Right hindlimb (tissue), 1 donor: ENCODE measurements around the gene YBEY.

Source experiments
- DNase-seq: peaks from one replicate; pipeline ENCODE4 v3.0.0-alpha.2; 2018

The YBEY gene

DNA sequence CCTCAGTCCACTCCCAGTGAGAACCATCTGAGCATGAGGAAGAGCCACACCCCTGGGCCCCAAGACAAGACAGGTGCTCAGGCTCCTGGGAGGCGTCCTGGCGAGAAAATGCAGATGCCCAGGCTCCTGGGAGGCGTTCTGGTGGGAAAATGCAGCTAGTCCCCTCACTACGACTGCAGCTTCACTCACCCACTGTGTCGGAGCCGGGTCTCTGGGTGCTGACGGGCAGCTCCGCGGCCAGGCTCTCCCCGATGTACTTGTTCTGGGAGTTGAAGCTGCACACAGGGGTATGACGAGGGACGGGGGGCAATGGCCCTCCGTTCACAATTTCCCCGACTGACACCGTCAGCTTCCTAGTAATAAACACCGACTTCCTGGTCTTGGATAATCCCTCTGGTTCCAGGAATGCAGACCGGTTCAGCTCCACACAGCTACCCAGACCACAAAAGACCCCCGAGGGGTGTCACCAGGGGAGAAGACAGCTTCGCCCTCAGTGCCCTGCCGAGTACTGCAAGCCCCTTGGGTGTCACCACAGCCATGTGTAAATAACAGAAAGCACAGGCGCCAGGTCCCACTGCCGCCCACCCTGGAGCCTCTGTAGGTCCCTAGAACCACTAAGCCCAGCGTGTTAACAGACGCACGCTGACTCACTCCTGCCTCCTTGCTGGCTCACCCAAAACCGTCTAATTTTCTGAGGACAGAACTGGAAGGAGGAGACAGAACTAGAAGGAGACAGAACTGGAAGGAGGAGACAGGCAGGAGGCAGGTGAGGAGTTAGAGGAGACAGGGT is 20.2 kb upstream of the YBEY start:
- DNase-seq = no peak

GRCh38 chr21:46266946-46267345 is 19.2 kb upstream of the YBEY start:
- DNase-seq = no peak

- no peak for DNase-seq
These were observed 17.8 kb upstream of the YBEY start for GRCh38 chr21:46268371-46268770.

GRCh38 chr21:46269466-46269865 is 16.7 kb upstream of the YBEY start:
- no peak for DNase-seq

GRCh38 chr21:46273341-46273740 is 12.8 kb upstream of the YBEY start:
- DNase-seq = no peak

- no peak for DNase-seq
These were observed 11.2 kb upstream of the YBEY start for GRCh38 chr21:46274797-46275390.

DNA sequence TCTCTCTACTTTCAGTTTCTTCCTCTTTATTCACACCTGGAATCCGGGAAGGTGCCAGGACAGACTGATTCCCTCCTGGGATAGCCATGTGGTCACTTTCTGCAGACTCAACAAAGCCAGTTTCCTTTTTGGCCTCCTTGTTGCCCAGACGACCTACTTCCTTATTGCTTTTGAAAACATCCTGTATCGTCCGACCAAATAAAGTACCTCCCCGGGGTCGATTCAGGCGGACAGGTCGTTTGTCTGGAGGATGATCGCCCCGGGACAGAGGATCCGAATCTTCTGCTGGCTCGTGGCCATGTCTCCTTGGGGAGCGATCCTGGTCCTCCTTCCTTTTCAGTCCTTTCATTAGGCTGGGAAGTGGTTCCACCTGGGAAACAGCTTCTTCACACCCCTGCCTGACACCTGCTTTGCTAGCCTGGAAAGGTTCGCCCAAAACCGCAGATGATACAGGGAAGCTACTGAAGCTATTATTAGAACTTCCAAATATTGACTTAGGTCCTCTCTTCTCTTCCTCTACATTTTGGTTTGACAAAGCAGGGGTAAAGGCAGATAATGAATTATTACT is 2.0 kb upstream of the YBEY start:
- DNase-seq = peak; percentile 28

- no peak for DNase-seq
These were observed 1.4 kb upstream of the YBEY start for GRCh38 chr21:46284733-46285132.

- no peak for DNase-seq
These were observed 908 bp upstream of the YBEY start, which contains the start of gene MCM3AP for GRCh38 chr21:46285206-46285661. Gene MCM3AP, minus strand, starts transcription at chr21:46285611. Its CDS starts 325 bp downstream, at chr21:46285286.

DNA sequence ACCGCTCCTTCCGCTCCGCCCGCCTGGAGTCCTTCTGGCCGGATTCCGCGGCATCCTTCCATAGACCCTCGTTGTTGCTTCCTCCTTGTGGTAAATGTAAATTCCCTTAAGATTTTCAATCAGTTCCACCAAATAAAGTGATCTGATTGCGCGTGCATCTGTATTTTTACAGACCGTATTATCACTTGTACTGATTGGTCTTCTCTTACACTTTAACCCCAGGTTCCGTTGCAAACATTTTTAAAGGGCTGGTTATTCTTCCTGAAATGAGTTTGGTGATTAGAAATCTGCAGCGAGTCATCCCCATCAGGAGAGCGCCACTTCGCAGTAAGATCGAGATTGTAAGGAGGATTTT is 483 bp downstream of the YBEY start:
- no peak for DNase-seq

GRCh38 chr21:46287541-46287940 is 1.4 kb downstream of the YBEY start:
- DNase-seq = no peak

DNA sequence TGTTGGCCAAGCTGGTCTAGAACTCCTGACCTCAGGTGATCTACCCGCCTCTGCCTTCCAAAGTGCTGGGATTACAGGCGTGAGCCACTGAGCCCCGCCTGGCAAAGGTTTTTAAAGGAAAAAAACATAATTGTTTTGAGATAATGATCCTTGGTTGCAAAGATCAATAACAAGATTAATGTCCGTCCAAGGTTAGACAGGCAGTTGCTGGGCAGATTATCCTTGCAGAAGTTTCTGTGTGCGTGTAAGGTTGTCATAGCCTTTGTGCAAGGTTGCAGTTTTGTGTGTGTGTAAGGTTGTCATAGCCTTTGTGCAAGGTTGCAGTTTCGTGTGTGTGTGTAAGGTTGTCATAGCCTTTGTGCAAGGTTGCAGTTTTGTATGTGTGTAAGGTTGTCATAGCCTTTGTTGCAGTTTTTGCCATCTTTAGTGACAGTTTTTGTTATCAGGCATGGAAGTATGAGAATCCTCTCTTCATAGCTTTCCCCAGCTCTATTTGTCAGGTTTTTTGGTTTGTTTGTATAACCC is 3.6 kb downstream of the YBEY start:
- no peak for DNase-seq

GRCh38 chr21:46291561-46291960 is 5.4 kb downstream of the YBEY start:
- no peak for DNase-seq

GRCh38 chr21:46294647-46295176 is 8.6 kb downstream of the YBEY start:
- DNase-seq = no peak

DNA sequence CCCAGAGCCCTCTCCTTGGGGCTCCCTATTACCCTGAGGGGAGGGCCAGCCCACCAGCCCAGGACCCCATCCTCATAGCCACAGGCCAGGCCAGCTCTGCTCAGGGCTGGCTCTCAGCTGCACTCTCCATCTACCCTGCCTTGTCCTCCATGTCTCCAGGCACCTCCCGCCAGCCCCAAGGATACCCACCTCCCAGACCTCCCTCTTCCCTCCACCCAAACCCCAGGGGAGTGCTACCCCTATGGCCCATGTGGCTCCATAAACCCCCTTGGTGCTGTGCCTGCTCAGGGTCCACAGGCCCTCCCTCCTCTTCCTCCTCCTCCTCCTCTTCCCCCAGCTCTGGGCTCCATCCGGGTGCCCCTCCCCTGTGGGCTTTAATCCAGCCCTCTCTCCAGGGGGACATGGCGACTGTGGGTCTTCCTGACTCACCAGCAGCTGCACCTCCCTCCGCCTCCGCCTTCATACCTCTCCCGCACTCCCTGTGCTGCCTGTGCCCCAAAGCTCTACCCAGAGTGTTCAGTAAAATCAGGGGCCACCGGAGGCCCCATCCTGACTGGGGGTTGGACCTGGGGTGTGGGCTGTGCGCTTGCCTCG is 9.1 kb downstream of the YBEY start:
- DNase-seq = peak; percentile 53

DNA sequence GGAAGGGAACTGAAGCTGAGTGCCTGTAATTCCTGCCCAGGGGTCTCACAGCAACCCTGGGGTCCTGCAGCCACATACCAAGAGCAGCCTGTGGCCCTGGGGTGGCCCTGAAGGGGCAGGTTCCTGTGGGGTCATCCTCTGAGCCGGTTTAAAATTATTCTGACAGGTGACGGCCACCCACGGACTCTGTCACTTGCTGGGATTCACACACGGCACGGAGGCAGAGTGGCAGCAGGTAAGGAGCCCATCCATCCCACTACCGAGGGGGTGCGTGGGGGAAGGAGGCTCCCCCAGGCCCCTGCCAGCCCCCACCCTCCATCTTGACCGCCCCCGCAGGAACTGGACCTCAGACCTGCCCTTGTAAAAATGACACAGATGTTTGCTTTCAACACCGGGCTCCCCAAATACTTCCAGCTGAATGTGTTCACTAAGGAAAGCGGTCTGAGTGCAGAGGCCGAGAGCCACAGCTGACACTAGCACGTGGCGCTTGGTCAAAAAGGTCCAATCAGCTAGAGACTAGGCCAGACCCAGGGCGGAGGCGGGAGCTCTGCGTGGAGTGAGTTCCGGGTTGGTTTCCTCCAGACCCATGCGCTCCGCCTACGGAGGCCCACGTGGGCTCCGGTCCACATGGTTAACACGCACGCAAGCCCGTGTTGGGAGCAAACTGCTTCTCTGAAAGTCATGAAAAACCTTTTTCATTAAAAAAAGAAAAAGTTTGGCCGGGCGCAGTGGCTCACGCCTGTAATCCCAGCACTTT is 10.0 kb downstream of the YBEY start:
- peak; percentile 92 for DNase-seq

DNA sequence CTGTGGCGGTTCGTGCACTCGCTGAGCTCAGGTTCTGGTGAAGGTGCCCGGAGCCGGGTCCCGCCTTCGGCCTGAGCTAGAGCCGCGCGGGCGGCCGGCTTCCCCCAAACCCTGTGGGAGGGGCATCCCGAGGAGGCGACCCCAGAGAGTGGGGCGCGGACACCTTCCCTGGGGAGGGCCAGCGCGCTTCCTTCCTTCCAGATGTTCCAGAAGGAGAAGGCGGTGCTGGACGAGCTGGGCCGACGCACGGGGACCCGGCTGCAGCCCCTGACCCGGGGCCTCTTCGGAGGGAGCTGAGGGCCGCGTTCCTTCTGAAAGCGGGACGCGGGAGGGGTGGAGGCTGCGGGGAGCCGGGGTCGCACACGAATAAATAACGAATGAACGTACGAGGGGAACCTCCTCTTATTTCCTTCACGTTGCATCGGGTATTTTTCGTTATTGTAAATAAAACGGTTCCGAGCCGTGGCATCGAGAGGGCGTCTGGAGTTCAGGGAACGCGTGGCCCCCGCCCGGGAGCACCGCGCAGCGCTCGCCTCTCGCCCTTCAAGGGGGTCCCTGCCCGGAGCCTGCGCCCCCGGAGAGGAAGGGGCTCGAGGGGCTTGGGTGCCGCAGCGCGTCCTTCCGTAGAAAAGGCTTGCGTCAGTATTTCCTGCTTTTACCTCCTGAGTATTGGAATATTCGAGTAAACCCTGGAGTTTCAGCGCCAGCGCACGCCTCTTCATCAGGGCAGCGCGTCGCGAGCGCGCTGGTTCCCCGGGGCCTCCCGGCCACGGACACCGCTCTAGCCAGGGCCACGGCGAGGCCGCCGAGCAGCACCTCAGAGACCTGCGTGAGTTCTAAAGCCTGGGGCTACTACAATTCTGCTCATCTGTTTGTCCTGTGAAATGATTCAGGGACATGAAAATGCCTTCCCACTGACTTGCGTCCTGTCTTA is 11.5 kb downstream of the YBEY start:
- DNase-seq = peak; percentile 64

- no peak for DNase-seq
These were observed 13.0 kb downstream of the YBEY start for GRCh38 chr21:46299167-46299566.

DNA sequence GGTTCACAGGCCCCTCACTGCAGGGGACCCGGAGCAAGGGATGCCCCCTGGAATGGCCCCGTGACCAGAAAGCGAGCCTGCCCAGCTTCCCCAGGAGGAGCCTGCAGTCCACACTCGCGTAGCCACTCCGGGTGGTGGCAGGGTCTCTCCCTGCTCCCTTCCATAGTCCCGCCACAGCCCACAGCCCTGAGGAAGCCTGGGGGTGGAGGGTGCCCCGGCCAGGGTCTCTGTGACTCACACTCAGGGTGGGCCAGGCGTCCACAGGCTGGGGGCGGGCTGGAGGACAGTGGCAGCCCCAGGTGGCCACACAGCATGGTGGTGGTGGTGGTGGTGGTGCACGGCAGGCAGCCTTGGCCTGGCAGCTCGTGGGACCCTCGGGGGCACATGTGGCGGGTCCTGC is 15.6 kb downstream of the YBEY start:
- no peak for DNase-seq

GRCh38 chr21:46304437-46304836 is 18.3 kb downstream of the YBEY start:
- no peak for DNase-seq

- no peak for DNase-seq
These were observed 18.8 kb downstream of the YBEY start for GRCh38 chr21:46304955-46305354.
